NCI-H510A (cell line): ENCODE results near the gene CAPN12.

Experiments
- DNase-seq: peaks from one replicate; lab custom pipeline; 2025; lab: John Stamatoyannopoulos, UW

Gene CAPN12

GRCh38 chr19:38693380-38694223 lies 50.7 kb downstream of the CAPN12 start:
- no peak for DNase-seq

DNA sequence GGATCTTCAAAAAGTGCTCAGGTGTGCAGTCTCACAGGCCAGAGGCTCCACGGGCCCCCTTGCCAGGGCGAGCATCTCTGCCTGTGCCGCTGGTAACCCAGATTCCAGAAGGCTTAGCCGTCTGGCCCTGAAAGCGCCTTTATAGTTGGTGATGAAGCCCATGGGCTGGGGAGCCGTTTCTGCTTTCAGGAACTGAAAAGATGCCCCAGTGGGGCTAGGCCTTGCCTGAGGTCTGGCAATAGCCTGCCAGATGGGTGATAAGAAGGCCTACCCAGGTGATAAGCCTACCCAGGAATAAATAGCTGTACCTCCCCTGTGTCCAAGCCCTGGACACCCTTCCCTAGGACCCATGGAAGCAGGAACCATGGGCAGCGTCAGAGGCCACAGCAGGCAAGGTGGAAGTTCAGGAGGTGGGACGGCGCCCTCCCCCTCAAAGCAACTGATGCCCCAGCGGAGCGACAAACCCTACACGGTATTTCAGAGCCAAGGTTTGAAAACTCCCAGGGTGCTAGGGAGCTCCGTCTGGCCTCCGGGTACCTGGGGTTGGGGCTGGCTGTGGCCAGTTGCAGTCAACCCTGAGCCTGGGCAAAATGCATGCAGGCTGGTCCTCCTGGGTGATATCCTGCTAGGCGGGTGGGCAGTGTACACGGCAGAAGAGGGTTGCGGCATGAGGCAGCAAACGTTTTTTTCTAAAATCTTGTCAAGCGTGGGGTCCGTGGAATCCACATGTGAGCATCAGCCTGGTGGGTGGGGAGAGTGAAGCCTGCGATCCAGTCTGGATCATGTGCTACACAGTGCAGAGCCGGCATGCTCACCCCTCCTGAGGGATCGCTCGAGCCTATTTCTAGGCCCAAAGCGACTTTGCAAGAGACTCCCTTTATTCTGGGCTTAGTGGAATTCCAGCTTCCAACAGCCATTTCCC lies 51.6 kb downstream of the CAPN12 start:
- DNase-seq, result no peak

DNA sequence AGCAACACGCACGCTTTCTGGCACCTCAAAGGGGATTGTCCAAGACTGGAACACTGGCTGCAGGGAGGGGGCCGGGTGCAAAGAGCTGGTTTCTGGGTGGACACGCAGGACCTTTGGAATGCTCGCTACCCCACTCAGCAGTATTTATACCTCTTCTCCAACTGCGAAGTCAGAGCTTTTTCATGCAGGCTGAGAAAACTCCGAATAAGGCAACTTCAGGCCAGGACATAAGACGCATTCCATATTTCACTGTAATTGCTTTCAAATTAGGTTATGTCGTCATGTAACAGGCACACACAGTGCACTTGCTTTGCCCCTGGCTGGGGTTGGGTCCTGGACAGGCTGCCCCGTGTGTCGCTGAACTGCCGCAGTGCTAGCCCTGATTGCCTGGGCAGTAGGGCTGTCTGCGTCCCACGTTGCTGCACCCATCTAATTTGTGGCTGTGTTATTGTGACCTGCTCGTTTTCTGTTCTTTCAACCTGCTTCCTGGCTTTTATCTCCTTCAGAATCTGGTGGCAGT lies 52.3 kb downstream of the CAPN12 start:
- DNase-seq, result no peak

DNA sequence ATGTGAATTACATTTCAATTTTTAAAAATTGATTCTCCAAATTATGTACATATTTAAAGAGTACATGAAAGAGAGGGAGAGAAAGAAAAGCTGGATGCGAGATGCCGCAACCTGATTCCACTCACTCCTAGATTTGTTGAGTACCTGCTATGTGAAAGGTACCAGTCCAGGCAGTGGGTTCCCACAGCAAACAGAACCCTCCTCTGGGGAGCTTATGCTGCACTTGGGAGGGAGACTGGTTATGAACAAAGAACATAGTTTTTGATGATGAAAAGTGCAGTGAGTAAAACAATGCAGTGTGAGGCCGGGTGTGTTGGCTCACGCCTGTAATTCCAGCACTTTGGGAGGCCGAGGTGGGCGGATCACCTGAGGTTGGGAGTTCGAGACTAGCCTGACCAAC lies 53.4 kb downstream of the CAPN12 start:
- DNase-seq, result no peak

GRCh38 chr19:38690146-38690545 lies 54.1 kb downstream of the CAPN12 start:
- no peak for DNase-seq

DNA sequence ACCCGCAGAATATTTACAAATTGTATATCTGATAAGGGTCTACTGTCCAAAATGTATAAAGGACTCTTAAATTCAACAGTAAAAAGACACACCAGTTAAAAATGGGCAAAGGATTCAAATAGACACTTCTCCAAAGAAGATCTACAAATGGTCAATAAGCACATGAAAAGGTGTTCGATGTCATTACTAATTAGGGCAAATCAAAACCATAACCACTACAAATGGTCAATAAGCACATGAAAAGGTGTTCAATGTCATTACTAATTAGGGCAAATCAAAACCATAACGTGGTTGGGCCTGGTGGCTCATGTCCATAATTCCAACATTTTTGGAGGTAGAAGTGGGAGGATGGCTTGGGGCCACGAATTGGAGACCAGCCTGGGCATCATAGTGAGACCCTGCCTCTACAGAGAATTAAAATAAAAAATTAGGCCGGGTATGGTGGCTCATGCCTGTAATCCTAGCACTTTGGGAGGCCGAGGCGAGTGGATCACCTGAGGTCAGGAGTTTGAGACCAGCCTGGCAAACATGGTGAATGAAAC lies 56.4 kb downstream of the CAPN12 start:
- DNase-seq, result no peak

DNA sequence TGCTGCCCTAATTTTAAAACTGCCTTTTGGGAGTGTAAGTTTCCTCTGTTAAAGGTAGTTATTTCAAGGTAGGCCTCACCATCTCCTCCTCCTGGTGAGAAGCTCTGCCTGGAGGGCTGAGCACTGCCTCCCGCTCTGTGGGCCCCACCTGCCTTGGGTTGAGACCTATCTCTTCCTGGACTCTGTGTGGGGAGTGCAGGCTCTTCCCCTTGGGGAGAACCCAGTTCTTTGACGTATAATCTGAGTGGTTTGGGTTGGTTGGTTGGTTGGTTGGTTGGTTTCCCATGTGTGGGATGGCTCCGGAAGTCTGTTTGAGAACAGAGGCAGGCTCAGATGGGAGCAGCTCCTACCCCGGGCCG lies 57.8 kb downstream of the CAPN12 start:
- DNase-seq, result no peak

DNA sequence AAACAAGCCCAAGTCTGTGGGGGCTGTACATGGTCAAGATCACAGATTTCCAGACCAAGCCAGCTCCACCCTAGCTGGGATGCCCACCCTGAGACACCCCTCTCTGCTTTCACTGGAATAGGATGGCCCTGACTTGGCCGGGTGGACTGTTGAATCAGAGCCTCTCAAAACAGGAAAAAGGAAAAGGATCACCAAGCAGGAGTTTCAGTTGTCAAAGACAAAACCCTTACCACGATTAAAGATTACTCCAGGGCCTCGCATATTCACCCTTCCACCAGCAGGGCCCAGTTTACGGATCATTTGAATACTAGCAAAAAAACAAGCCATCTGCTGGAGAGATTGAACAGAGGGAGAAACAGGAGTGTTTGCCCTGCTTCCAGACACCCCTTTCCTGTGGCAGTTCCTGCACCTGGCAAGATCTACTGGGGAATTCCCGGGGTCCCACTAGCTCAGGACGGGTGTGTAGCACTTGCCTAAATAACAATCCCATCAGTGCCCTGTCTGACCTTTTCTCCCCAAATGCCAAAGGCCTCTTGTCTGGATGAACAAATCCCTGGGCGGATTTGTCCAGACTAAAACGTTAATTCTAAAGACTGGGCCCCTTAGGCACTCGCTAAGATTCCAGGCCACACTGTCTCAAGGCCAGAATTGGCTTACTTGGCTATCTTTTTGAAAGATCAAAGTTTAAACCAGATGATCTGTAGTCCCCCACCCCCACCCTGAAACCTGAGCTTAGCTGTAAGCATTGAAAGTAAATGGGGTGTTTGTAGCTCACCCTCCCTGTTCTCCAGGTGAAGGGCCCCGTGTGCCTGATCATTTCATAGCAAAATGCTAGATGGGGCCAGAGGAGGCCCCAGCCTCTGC lies 58.4 kb downstream of the CAPN12 start:
- no peak for DNase-seq

- DNase-seq, result no peak
These were observed 59.2 kb downstream of the CAPN12 start for GRCh38 chr19:38684862-38685665.

DNA sequence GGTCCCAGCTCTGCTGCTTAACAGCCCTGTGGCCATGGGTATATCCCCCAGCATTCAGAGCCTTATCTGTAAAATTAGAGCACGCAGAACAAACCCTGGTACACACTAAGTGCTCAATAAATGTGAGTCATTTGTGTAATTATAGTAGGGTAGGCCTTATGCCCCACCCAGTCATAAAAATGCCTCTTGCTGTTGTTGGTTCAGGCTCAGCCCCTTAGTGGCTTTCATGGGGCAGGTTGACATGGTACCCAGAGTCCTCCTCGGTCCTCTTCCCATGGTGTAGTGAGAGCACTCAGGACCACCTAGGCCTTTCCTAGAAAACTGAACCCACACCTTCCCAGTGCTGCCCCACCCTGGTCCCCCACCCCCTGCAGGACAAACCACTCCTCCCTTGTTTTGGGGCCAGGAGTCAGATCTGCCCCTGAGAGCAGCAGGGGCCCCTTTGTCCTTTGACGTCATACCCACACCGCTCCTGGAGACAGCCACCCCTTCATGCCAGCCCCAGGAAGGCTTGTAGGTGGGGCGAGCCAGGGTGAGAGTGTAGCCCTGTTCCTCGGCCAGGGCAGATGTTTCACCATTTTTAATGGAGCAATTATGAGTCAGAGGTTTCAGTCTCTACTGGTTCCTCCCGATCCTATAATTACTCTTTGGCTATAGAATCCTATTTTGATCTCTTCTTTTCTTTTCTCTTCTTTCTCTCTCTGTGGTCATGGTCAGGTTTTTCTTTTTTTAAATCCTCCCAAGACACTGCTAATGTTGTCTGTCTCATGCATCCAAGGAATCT lies 60.0 kb downstream of the CAPN12 start:
- DNase-seq, result no peak

GRCh38 chr19:38683393-38684077 lies 60.7 kb downstream of the CAPN12 start:
- peak; percentile 40 for DNase-seq

DNA sequence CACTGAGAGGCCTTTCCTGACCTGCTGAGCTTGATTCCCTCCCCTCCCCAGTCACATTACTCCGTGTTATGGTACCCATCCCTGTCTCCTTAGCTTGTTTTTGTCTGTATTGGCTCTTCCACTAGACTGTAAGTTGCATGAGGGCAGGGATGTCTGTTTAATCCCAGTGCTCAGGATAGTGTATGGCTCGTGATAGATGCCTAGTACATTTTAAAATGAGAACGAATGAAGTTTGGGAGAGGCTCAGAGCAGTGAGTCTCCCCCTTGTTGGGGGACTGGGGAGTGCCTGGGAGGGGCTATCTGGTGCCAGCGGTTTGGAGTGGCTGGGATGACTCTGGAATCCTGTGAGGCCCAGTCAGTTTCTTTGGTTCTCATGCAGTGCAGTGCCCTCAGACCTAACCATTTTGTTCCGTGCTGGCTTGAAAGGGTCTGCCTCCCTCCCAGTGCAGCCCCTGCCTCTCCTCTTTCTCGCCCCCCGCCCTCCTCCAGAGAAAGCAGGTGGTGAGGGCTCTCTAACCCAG lies 61.3 kb downstream of the CAPN12 start:
- DNase-seq, result no peak

GRCh38 chr19:38682195-38682867 lies 61.9 kb downstream of the CAPN12 start:
- DNase-seq, result no peak
